ENCODE measurements around the gene EIPR1. TPM values are rescaled to one million over a fixed set of nuclear protein-coding genes. Genes with fewer than 3 reads are reported as not detected.

Gene EIPR1
- total and polyA plus RNA-seq, 2 donors (not counting 3 experiments of a cell fraction or from before 2014, with no cell fraction given): 30.8 to 57.3 TPM

DNA sequence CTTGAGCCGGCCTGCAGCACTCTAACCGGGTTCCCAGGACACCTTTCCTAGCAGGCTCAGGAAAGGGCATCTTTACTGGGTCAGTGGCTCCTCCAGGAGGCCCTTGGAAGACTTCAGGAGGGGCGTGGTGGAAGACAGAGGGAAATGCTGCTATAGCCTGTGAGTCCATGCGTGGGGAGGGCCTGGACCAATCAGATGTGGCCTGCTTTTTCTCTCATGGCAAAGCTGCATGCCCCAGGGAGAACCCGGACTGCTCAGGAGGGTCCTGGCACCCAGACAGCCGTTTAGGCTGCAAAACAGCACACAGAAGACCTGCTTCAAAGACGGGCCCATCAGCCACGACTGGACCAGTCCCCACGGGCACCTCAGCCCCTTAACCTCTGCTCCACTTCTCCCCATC lies 84.4 kb downstream of the EIPR1 start:
- no peak for FAIRE-seq
- intact Hi-C loops (cut with micrococcal nuclease): no loop called here
- H4K20me1 ChIP-seq (replicated peaks; ENCODE audit: control insufficient read depth, extremely low read depth, insufficient read depth, low read length): no peaks in the 10 kb centered on the region

DNA sequence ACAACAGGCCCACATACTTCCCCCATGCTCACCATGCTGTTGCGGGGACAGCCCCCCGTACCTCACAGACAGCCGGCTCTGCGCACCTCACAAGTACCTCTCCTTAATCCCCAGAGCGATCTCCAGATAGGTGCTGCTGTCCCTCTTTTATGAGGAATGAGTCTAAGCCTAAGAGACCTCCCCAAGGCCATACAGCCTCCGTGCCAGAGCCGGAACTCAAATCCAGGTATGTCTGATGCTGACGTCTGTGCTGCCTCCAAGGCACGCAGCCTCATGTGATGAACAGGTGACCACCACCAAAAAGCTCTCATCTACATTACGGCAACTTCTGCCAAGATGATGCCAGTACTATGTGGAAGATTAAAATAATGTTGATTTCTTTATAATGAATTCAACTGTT lies 85.2 kb downstream of the EIPR1 start:
- dilution Hi-C loops (cut with MboI; ENCODE audit: extremely low pct_ligation_motif_present, low sequenced_read_pairs) (no loop called here), intact Hi-C loops (cut with micrococcal nuclease) (no loop called here)
- Histone ChIP-seq H3K9ac (replicated peaks; ENCODE audit: extremely low read depth, insufficient read depth, low read length) (no peak overlapping the region), H3K27me3 (ENCODE audit: control insufficient read depth in 2 of 2, insufficient read depth in 2 of 2, low read length in 2 of 2) (no peaks in the 10 kb centered on the region), H3K4me1 (ENCODE audit: control insufficient read depth, extremely low read depth, insufficient read depth, low read length) (no peaks in the 10 kb centered on the region), H3K27ac (ENCODE audit: insufficient read depth, low read depth, low read length) (no peak overlapping the region), H3K36me3 (ENCODE audit: control insufficient read depth in 2 of 2, extremely low read depth in 1 of 2, insufficient read depth in 2 of 2, low read length in 2 of 2) (no peaks in the 10 kb centered on the region), H4K20me1 (replicated peaks; ENCODE audit: control insufficient read depth, extremely low read depth, insufficient read depth, low read length) (no peaks in the 10 kb centered on the region), H3K4me3 (replicated peaks in 1 of 3; ENCODE audit: insufficient read depth in 1 of 3, low read depth in 1 of 3, low read length in 3 of 3) (no peak overlapping the region), H3K9me3 (replicated peaks; ENCODE audit: control insufficient read depth, insufficient read depth, low read length) (no peaks in the 10 kb centered on the region), H3K9me1 (replicated peaks; ENCODE audit: control insufficient read depth, extremely low read depth, insufficient read depth, low read length) (no peaks in the 10 kb centered on the region), H2AFZ (ENCODE audit: low read depth, low read length) (no peak overlapping the region), H3K79me2 (ENCODE audit: control insufficient read depth, insufficient read depth, low read length) (no peaks in the 10 kb centered on the region), H3K4me2 (ENCODE audit: insufficient read depth, low read length) (no peak overlapping the region)
- DNase-seq (ENCODE audit: low read depth, low spot score) (no peak), FAIRE-seq (no peak)
- ChIA-PET POLR2A (no interaction called here), CTCF (no interaction called here)
- no TSS peak for BruUV-seq (replicated peaks)
- TF ChIP-seq, protein P1, sequence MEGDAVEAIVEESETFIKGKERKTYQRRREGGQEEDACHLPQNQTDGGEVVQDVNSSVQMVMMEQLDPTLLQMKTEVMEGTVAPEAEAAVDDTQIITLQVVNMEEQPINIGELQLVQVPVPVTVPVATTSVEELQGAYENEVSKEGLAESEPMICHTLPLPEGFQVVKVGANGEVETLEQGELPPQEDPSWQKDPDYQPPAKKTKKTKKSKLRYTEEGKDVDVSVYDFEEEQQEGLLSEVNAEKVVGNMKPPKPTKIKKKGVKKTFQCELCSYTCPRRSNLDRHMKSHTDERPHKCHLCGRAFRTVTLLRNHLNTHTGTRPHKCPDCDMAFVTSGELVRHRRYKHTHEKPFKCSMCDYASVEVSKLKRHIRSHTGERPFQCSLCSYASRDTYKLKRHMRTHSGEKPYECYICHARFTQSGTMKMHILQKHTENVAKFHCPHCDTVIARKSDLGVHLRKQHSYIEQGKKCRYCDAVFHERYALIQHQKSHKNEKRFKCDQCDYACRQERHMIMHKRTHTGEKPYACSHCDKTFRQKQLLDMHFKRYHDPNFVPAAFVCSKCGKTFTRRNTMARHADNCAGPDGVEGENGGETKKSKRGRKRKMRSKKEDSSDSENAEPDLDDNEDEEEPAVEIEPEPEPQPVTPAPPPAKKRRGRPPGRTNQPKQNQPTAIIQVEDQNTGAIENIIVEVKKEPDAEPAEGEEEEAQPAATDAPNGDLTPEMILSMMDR (IDR thresholded peaks at IDR 0.05; ENCODE audit: extremely low read depth in 1 of 2, insufficient read depth in 1 of 2, low read depth in 1 of 2, low read length in 2 of 2): no peak
- TF ChIP-seq POLR2A (IDR thresholded peaks at IDR 0.05; ENCODE audit: low read depth, low read length) (no peak), POLR2AphosphoS5 (IDR thresholded peaks at IDR 0.05; ENCODE audit: insufficient read depth, low read depth, low read length) (no peak)

More for the DNA sequence above, 84.4 kb downstream of the EIPR1 start:
- Histone ChIP-seq H3K4me3 (replicated peaks in 1 of 3; ENCODE audit: insufficient read depth in 1 of 3, low read depth in 1 of 3, low read length in 3 of 3) (no peak overlapping the region), H3K4me2 (ENCODE audit: insufficient read depth, low read length) (no peak overlapping the region), H3K36me3 (ENCODE audit: control insufficient read depth in 2 of 2, extremely low read depth in 1 of 2, insufficient read depth in 2 of 2, low read length in 2 of 2) (no peaks in the 10 kb centered on the region), H3K9me3 (replicated peaks; ENCODE audit: control insufficient read depth, insufficient read depth, low read length) (no peaks in the 10 kb centered on the region), H2AFZ (ENCODE audit: low read depth, low read length) (no peak overlapping the region), H3K79me2 (ENCODE audit: control insufficient read depth, insufficient read depth, low read length) (no peaks in the 10 kb centered on the region), H3K9me1 (replicated peaks; ENCODE audit: control insufficient read depth, extremely low read depth, insufficient read depth, low read length) (no peaks in the 10 kb centered on the region), H3K9ac (replicated peaks; ENCODE audit: extremely low read depth, insufficient read depth, low read length) (no peak overlapping the region), H3K27ac (ENCODE audit: insufficient read depth, low read depth, low read length) (no peak overlapping the region), H3K4me1 (ENCODE audit: control insufficient read depth, extremely low read depth, insufficient read depth, low read length) (no peaks in the 10 kb centered on the region), H3K27me3 (ENCODE audit: control insufficient read depth in 2 of 2, insufficient read depth in 2 of 2, low read length in 2 of 2) (no peaks in the 10 kb centered on the region)
- no peak for DNase-seq (ENCODE audit: low read depth, low spot score)
- POLR2A ChIA-PET: no interaction called here
- no TSS peak for BruUV-seq (replicated peaks)
- CTCF ChIA-PET: no interaction called here
- dilution Hi-C loops (cut with MboI; ENCODE audit: extremely low pct_ligation_motif_present, low sequenced_read_pairs): no loop called here
- TF ChIP-seq, protein P2, sequence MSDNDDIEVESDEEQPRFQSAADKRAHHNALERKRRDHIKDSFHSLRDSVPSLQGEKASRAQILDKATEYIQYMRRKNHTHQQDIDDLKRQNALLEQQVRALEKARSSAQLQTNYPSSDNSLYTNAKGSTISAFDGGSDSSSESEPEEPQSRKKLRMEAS (IDR thresholded peaks at IDR 0.05; ENCODE audit: insufficient read depth, insufficient read length): no peak
- TF ChIP-seq POLR2A (IDR thresholded peaks at IDR 0.05; ENCODE audit: low read depth, low read length): no peak
